M059J (cell line): ENCODE results near the gene NCAPG. TPM values are rescaled to one million over a fixed set of nuclear protein-coding genes. Genes with fewer than 3 reads are reported as not detected.

Experiments used
- DNase-seq: peaks from one replicate; pipeline ENCODE4 v3.0.0-alpha.2; 2012; ENCODE audit warnings: low read depth
- total RNA-seq: library from RNA; depleted of rRNA; stranded (reverse); fragments of >200 nt; shearing (Covaris generic); gene quantifications from 2 replicates; pipeline ENCODE4 v1.2.3, GENCODE V29; 2014; rRNA removed

Gene NCAPG, protein sequence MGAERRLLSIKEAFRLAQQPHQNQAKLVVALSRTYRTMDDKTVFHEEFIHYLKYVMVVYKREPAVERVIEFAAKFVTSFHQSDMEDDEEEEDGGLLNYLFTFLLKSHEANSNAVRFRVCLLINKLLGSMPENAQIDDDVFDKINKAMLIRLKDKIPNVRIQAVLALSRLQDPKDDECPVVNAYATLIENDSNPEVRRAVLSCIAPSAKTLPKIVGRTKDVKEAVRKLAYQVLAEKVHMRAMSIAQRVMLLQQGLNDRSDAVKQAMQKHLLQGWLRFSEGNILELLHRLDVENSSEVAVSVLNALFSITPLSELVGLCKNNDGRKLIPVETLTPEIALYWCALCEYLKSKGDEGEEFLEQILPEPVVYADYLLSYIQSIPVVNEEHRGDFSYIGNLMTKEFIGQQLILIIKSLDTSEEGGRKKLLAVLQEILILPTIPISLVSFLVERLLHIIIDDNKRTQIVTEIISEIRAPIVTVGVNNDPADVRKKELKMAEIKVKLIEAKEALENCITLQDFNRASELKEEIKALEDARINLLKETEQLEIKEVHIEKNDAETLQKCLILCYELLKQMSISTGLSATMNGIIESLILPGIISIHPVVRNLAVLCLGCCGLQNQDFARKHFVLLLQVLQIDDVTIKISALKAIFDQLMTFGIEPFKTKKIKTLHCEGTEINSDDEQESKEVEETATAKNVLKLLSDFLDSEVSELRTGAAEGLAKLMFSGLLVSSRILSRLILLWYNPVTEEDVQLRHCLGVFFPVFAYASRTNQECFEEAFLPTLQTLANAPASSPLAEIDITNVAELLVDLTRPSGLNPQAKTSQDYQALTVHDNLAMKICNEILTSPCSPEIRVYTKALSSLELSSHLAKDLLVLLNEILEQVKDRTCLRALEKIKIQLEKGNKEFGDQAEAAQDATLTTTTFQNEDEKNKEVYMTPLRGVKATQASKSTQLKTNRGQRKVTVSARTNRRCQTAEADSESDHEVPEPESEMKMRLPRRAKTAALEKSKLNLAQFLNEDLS
- 51.7 and 71.8 TPM in 2 replicates for total RNA-seq

DNA sequence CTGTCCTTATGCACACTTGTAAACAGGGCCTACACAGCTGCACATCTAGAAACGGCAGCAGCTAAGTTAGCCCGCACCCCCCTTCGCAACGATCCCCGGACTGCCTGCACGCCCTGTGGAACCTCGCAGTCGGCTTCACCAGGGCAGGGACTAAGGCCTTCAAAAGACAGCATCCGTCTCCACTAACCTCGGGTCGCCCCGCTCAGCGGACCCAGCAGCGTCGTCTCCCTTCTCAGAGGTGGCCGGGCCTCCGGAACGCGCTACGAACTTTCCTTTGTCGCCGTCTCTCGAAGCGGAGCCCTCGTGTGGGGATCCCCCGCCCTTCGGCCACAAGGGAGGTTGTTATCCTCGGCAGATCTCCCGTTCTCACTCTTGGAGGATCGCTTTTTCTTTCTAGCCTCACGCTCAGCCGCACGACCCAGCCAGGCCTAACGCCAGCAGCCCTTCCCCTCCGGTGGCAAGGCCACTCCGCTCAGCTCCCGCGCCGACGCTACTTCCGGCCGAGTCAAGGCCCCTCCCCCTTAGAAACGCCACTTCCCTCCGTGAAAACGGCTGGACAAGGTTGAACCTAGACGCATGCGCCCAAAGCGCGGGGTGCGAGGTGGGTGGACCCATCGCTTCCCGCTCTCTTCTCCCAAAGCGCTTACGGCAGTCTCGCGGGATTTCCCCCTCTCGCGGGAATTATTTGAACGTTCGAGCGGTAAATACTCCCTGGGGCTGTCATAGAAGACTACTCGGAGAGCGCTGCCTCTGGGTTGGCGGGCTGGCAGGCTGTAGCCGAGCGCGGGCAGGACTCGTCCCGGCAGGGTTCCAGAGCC, at the start of gene NCAPG, which contains the start of gene DCAF16:
Gene NCAPG (plus strand): TSS at position 720 of the 818 bp plus-strand sequence. CDS start 99 bp downstream, outside the sequence.
Gene DCAF16 (minus strand): TSS at position 498 of the 818 bp plus-strand sequence. CDS start 6,616 bp downstream, outside the sequence.
- DNase-seq, result peak; percentile 99

DNA sequence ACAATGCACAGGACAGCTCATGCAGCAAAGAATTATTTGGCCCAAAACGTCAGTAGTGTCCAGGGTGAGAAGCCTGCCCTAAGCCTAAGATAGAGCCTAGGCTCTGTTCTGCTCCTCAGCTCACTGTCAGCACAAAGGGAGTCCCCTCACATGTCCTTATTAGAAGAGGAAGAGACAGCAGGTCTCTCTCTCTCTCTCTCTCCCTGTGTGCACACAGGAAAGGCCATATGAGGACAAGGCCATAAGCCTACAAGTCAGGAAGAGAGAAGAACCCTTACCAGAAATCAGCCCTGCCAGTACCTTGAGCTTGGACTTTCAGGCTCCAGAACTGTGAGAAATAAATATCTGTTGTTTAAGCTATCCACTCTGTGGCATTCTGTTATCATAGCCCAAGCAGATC, 49.7 kb upstream of the NCAPG start:
- no peak for DNase-seq

- peak; percentile 27 for DNase-seq
Observed at GRCh38 chr4:17762726-17763125, 48.1 kb upstream of the NCAPG start.

DNA sequence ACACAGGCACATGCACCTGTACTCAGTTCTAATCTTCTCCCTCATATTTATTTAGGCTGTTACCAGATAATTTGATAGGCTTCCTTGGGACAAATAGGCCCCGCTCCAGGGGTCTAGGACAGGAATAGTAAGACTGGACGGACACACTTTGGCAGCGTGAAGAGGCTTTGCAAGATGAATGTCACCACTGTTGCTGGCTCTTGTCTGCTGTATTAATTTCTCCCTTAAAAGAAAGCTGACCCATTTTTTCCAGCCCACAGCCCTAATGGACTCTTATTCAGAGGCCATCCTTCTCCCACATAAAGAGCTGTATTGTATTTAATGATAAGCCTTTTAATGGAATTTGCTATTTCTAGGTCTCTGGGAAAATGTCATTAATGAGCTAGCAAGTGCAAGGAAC, 47.4 kb upstream of the NCAPG start:
- DNase-seq, result no peak

DNA sequence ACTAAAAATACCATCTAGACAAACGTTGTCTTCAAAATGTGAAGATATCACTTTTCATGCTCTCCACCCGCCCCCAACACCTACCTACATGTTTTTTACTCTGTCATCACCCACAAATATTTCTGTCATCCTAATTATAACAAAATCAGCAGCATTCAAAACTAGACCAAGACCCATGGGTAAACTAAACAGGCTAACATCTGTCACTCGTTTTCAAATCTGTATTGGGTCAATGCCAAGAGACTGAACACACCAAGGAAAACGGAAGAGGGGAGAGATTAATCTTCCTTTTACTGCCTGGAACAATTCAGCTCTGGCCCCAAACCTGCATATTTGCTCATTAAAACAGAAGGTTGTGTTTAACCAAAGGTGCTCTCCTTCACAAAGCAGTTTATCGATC, 46.8 kb upstream of the NCAPG start:
- DNase-seq, result no peak

DNA sequence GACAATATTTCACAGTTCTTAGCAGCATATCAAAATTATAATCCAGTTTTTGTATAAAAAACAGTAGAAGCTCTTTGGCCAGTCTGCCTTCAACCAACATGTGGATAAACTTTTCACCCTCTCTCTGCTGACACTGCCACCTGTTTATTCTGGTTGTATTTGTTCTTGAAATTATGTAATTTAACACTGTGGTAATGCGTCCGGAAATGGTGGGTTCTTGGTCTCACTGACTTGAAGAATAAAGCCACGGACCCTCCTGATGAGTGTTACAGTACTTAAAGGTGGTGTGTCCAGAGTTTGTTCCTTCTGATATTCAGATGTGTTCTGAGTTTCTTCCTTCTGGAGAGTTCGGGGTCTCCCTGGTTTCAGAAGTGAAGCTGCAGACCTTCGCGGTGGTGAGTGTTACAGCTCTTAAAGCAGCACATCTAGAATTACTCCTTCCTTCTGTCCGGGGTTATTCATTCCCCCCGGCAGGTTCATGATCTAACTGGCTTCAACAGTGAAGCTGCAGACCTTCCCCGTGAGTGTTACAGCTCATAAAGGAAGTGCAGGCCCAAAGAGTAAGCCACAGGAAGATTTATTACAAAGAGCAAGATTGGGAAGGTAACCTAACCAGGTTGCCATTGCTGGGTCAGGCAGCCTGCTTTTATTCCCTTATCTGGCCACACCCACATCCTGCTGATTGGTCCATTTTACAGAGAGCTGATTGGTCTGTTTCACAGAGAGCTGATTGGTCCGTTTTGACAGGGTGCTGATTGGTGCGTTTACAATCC, 45.1 kb upstream of the NCAPG start:
- DNase-seq, result no peak

- no peak for DNase-seq
Observed at GRCh38 chr4:17766826-17767458, 43.8 kb upstream of the NCAPG start.

DNA sequence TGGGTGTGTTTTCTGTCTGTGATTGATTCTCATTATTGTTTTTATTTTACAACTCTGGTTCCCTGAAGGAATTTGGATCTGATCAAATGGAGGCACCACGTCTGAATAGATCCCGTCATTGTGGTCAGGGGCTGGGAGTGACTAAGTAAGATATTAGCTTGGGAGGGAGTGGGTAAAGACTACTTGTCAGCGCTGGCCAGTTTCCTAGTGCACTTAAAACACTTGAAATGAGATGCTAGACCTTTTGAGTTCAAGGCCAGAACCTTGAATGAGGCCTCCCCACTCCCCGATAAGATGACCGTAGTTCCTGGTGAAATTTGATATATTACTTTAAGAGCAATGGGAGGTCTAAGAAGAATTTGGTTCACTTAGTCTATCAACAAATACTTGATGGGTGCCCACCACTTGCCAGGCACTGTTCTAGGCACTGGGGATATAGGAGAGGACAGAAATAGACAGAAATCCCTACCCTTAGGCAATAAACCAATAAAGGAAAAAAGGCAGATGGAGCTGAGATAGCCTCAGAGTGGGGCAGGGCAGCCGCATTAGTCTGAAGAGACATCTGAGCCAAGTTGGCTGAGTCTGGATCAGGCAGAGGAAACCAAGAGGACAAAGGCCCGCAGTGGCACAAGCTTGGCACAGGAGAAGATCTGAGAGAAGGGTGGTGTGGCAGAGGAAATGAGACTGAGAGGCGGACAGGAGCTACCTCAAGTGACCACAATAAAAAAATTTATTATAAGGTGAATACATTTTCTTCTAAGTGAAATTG, 41.2 kb upstream of the NCAPG start:
- DNase-seq, result no peak

DNA sequence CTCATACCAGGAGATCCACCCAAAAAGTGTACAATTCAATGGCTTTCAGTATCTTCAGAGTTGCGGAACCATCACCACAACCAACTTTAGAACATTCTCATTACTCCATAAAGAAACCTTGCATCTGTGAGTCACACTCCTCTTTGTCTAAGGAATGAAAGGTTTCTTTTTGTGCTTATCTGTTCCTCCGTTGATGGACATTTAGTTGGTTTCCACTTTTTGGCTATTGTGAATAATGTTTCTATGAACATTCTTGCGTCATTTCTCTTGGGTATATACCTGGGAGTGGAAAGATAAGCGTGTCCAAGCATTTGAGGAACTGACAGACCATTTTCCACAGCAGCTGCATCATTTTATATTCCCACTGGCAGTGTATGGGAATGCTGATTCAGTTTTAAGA, 39.9 kb upstream of the NCAPG start:
- DNase-seq, result no peak

DNA sequence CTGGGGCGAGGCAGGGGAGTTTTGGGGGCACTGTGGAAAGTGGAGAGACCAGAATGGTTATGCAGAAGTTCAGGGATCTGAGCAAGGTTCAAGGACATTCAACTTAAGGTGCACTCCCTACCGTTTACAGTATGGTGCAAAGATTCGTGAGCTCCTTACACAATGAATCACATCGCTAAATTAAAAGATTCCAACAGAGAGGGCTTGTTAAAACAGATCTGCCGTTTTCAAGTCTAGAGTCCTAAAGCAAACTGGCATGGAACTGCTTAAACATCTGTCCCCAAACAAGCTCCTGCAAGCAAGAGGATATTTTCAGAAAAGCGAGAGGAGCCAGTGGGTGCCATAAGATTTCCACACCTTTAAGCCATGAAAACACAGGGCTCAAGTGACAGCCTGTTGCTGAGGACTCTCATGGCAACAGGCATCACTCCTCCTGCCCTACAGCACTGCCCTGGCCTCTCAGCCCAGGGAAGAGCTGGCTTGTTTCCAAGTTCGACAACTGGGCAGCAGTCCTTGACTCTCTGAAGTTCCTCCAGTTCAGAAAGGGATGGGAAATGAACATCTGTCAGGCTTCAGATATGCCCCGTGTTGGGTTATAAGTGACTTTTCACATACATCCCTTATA, 39.4 kb upstream of the NCAPG start:
- no peak for DNase-seq

DNA sequence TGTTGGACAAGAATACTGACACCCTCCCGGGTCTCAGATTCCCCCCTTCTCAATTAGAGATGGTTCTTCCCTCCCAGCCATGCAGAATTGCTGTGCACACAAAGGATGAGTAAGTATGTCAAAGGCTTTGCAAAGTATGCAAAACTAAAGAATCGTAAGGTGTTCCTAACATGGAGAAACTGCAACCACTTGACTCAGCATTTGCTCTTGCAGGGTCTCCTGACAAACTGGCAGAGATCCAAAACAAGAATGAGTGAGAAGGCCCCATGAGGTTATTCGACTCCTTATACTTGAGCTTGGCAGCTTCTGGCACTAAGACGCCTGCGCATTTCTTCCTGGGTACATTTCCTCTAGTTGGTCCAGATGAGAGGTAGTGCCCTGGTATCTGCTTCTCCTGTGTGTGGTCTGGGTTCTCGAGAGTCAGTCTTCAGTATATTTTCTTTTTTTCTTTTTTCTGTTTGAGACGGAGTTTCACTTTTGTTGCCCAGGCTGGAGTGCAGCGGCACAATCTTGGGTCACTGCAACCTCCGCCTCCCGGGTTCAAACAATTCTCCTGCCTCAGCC, 37.6 kb upstream of the NCAPG start:
- DNase-seq, result no peak

GRCh38 chr4:17778431-17778830, 32.3 kb upstream of the NCAPG start:
- no peak for DNase-seq

GRCh38 chr4:17780501-17781299, 30.1 kb upstream of the NCAPG start:
- DNase-seq, result peak; percentile 33

DNA sequence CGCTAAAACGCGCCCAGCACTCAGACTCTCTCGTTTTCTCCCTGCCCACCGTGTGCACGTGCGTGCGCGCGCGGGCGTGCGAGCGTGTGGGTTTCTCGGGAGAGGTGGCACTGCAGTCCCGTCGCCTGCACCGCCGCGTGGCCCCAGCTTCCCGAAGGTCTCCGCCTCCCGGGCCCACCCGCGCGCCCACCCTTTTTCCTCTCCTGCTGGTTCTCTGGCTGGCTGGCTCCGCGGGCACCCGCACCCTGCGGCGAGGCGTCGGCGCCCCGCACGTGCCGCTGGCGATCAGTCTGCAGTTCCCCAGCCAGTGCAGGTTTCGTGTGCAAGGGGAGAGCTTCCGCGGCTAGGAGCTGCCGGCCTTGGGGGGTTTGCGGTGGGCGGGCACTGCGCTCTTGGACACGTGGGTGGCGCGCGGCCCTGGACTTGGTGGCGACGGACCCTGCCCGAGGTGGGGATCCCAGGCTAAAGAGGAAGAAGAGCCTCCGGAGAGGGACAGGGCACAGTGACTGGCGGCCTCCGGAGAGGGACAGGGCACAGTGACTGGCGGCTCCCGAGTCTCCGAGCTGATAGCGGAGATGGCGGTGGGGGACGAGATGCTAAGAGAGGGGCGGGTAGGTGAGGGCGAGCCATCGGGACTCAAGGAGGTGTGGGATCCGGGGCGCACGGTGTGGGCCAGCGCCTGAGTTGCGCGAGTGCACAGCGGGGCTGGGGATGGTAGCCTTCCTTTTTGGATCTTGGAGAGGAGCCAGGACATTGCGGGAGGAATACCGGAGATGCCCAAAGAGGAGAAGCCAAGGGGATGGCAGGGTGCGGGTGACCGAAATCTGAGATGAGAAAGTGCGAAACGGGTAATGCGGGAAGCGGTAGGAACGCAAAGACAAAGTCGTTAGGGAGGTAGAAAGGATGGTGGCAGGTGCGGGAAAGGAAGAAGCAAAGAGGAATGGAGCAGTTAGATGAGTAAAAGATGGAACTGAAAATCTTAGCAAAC, 29.2 kb upstream of the NCAPG start, which contains the start of gene FAM184B:
Gene FAM184B (minus strand): TSS at position 322 of the 988 bp plus-strand sequence. CDS start 322 bp downstream, outside the sequence.
- DNase-seq, result no peak

GRCh38 chr4:17785858-17786257, 24.9 kb upstream of the NCAPG start:
- DNase-seq, result peak; percentile 4

- DNase-seq, result peak; percentile 17
Observed at GRCh38 chr4:17786567-17786966, 24.2 kb upstream of the NCAPG start.
